Body of pancreas (tissue), 4 donors: Measurements from ENCODE around the gene TMEM158. TPM values are rescaled to one million over a fixed set of nuclear protein-coding genes. Genes with fewer than 3 reads are reported as not detected.

Source experiments
- ATAC-seq: fragments of 150-250 bp; one replicate; pipeline ENCODE4 v1.9.1; 2016
- DNase-seq, 4 donors: peaks; one replicate each; pipeline ENCODE4 v3.0.0-alpha.2; 2019
- H3K27ac ChIP-seq, 4 donors: fragments of 200-600 bp; sonication (generic); 1 replicate in 3 of 4; 2 replicates in 1 of 4; pipeline versions ENCODE4 v1.5.1 to v1.6.1; 2016 to 2019; ENCODE audit warnings: mild to moderate bottlenecking in 1 of 4, mixed read lengths in 1 of 4, moderate library complexity in 1 of 4
- H3K27me3 ChIP-seq, 2 donors: fragments of 200-600 bp; sonication (generic); one replicate each; pipeline ENCODE4 v1.6.0; 2016; ENCODE audit warnings: mild to moderate bottlenecking in 1 of 2
- H3K36me3 ChIP-seq, 2 donors: fragments of 200-600 bp; sonication (generic); replicated peaks in 1 of 2; 2 replicates each; pipeline ENCODE4 v1.5.1; 2016; ENCODE audit warnings: low read depth in 2 of 2; ENCODE audit not compliant: insufficient read depth in 1 of 2
- H3K4me1 ChIP-seq: fragments of 200-600 bp; sonication (generic); one replicate; pipeline ENCODE4 v1.6.0; 2016
- H3K4me3 ChIP-seq, 2 donors: fragments of 200-600 bp; sonication (generic); 1 replicate in 1 of 2; 2 replicates in 1 of 2; pipeline ENCODE4 v1.5.1; 2016 to 2019
- H3K9me3 ChIP-seq, 3 donors: fragments of 200-600 bp; sonication (generic); 1 replicate in 2 of 3; 2 replicates in 1 of 3; pipeline ENCODE4 v1.5.1; 2016
- CTCF ChIP-seq, 7 experiments: fragments of 450-650 bp in 4 of 7; fragments of 200-600 bp in 3 of 7; sonication (generic) in 3 of 7; IDR thresholded peaks; one replicate each; pipeline ENCODE4 v1.5.1; 2016 to 2019; ENCODE audit warnings: antibody characterized with exemption in 7 of 7
- POLR2A ChIP-seq, 3 donors: fragments of 450-650 bp; IDR thresholded peaks; one replicate each; pipeline ENCODE4 v1.6.1; 2016; ENCODE audit warnings: antibody characterized with exemption in 3 of 3, mild to moderate bottlenecking in 2 of 3
- WGBS, 2 donors: methylation state at CpG; one replicate each; pipeline ENCODE4 v1.1.5; 2017; 5-methylcytosine and 5-hydroxymethylcytosine counted together
- intact Hi-C: fragments of 100-400 bp; cut with DNase I; formaldehyde crosslinking; loops from one replicate; pipeline ENCODE4 v1.15.1; 2023
- total RNA-seq, 2 donors: library from RNA; depleted of rRNA; stranded (reverse); fragments of >200 nt; gene quantifications; one replicate each; pipeline ENCODE4 v1.1.0, GENCODE V29; 2016

The TMEM158 gene
- total RNA-seq, 2 donors from 2014 or later, result 3.1 to 6.9 TPM

GRCh38 chr3:45191424-45191823, 34.7 kb downstream of the TMEM158 start:
- no peak for DNase-seq
- TF ChIP-seq CTCF (IDR thresholded peaks at IDR 0.05), result no peak
- no peak for TF ChIP-seq POLR2A (IDR thresholded peaks at IDR 0.05)
- no peaks in the 10 kb centered on the region for H3K27me3 ChIP-seq
- no peak overlapping the region for H3K27ac ChIP-seq
- peaks cover 9% of the 10 kb centered on the region for H3K4me1 ChIP-seq
- WGBS, 2 donors, result 88 to 90% methylated on average over 4 of the region's 4 CpGs
- H3K4me3 ChIP-seq, result no peak overlapping the region
- H3K36me3 ChIP-seq, result no peaks in the 10 kb centered on the region
- intact Hi-C loops, result no loop called here
- no peak for ATAC-seq
- H3K9me3 ChIP-seq, result no peaks in the 10 kb centered on the region

DNA sequence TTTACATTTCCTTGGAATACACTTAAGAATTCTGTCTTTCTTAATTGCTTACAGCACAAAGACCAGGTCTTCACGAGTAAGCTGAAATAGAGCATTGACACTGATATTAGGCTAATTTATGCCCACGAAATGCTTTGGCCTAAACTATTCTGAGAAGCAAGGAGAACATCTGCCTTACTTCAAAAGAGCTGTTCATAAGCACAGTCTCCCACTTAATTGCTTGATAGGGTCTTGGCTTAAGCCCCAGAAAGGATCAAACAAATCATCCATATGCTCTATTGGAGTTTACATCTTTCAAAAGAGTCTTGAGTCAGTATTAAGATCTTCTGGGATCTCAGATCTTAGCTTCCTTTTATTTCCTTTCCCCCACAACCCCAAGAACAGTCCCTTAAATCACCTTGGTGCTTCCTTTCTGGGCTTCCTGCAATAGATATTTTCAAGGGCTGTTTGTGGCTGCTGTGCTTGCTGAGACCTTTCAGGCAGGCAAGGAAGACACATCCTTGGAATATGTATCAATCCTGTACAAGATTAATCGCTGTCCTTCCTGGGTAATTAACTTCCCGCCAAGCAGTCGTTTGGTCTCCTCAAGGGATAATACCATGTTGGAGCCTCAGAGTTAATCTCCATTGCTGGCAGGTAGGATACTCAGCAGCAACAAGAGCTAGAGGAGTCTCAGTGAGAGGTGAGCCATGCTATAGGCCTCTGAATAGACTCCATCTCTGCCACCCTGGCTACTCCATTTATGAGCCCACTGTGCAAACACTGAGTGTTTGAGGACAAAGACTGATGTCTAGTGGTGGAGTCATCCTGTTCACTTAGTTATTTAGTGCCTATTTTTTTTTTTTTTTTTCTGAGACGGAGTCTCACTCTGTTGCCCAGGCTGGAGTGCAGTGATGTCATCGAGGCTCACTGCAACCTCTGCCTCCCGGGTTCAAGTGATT, 37.1 kb downstream of the TMEM158 start:
- peaks cover 9% of the 10 kb centered on the region for H3K4me1 ChIP-seq
- H3K27me3 ChIP-seq, result no peaks in the 10 kb centered on the region
- H3K4me3 ChIP-seq, result no peak overlapping the region
- no peak for DNase-seq
- no peaks in the 10 kb centered on the region for H3K36me3 ChIP-seq
- H3K9me3 ChIP-seq, result no peaks in the 10 kb centered on the region
- ATAC-seq, result no peak
- no peak overlapping the region for H3K27ac ChIP-seq
- WGBS, 2 donors, result 83 to 85% methylated on average over 8 of the region's 8 CpGs
- intact Hi-C loops, result no loop called here
- TF ChIP-seq CTCF (IDR thresholded peaks at IDR 0.05) (no peak), POLR2A (IDR thresholded peaks at IDR 0.05) (no peak)

DNA sequence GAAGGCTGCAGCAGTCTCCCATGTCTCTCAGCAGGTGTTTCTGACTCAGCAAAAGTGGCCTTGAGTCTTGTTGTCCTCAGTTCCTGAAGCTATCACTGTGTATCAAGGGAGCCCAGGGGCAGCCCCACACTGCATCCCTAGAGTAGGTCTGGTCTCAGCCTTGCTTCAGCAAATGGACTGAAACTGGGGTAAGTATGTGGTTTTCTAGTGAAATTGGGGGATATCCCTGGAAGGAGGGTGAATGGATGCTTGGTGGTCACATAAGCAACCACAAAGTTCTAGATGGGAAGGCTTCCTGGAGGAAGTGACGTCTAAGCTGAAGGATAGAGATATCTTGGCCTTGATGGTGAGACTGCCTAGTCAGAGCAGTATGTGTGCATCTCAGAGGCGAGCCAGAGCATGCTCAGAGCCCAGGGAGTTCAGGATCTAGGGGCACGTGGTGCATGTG, 38.4 kb downstream of the TMEM158 start:
- Histone ChIP-seq H3K27me3 (no peaks in the 10 kb centered on the region), H3K27ac (no peak overlapping the region), H3K36me3 (no peaks in the 10 kb centered on the region), H3K4me1 (peaks cover 17% of the 10 kb centered on the region), H3K4me3 (no peak overlapping the region), H3K9me3 (no peaks in the 10 kb centered on the region)
- intact Hi-C loops, result no loop called here
- no peak for ATAC-seq
- no peak for DNase-seq
- TF ChIP-seq POLR2A (IDR thresholded peaks at IDR 0.05) (no peak), CTCF (IDR thresholded peaks at IDR 0.05) (no peak)
- WGBS, 2 donors, result 66 to 81% methylated on average over 3 of the region's 3 CpGs

DNA sequence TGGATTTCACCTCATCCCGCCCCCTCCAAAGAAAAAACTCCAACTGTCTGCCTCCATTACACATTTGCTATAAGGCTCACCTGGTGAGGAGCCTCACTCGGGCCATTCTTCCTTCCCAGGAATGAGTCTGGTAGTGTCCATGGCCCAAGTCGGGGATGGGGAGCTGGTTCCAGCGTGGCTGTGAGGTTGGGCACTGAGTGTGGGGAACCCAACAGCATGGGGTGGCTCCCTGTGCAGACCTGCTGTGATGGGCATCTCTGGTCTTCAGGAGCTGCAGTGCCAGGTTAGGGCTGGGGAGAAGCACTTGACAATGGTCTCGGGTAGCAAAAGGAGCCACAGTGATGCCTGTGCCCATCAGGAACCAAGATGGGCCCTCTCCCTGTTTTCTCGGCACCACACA, 39.2 kb downstream of the TMEM158 start:
- DNase-seq, result no peak
- peaks cover 10% of the 10 kb centered on the region for H3K4me1 ChIP-seq
- no peaks in the 10 kb centered on the region for H3K36me3 ChIP-seq
- no peaks in the 10 kb centered on the region for H3K9me3 ChIP-seq
- intact Hi-C loops, result no loop called here
- ATAC-seq, result no peak
- no peaks in the 10 kb centered on the region for H3K27me3 ChIP-seq
- WGBS, 2 donors, result 91 to 95% methylated on average over 6 of the region's 6 CpGs
- no peak overlapping the region for H3K27ac ChIP-seq
- H3K4me3 ChIP-seq, result no peak overlapping the region
- TF ChIP-seq POLR2A (IDR thresholded peaks at IDR 0.05) (no peak), CTCF (IDR thresholded peaks at IDR 0.05) (no peak)
